Gastroesophageal sphincter (tissue), 4 donors: Measurements from ENCODE around the gene DNAAF1. TPM values are rescaled to one million over a fixed set of nuclear protein-coding genes. Genes with fewer than 3 reads are reported as not detected.

Source experiments
- ATAC-seq: fragments of 150-250 bp; one replicate; pipeline ENCODE4 v1.9.1; 2016; ENCODE audit warnings: mild to moderate bottlenecking, moderate library complexity
- H3K27ac ChIP-seq, 4 donors: fragments of 200-600 bp; sonication (generic) in 3 of 4; 1 replicate in 3 of 4; 2 replicates in 1 of 4; pipeline ENCODE4 v1.5.1; 2016 to 2019
- H3K27me3 ChIP-seq: fragments of 200-600 bp; sonication (generic); one replicate; pipeline ENCODE4 v1.5.1; 2019
- H3K36me3 ChIP-seq, 2 donors: fragments of 200-600 bp; sonication (generic); one replicate each; pipeline ENCODE4 v1.5.1; 2019; ENCODE audit warnings: control low read depth in 1 of 2
- H3K4me1 ChIP-seq, 3 donors: fragments of 200-600 bp; sonication (generic); 1 replicate in 2 of 3; 2 replicates in 1 of 3; pipeline ENCODE4 v1.5.1; 2016 to 2019; ENCODE audit warnings: control low read depth in 2 of 3
- H3K4me3 ChIP-seq, 2 donors: fragments of 200-600 bp; sonication (generic); one replicate each; pipeline ENCODE4 v1.5.1; 2019; ENCODE audit warnings: mild to moderate bottlenecking in 1 of 2, moderate library complexity in 1 of 2
- H3K9me3 ChIP-seq, 3 donors: fragments of 200-600 bp; sonication (generic); one replicate each; pipeline ENCODE4 v1.5.1; 2017 to 2019; ENCODE audit warnings: control low read depth in 2 of 3
- CTCF ChIP-seq, 4 experiments: fragments of 200-600 bp in 2 of 4; fragments of 450-650 bp in 2 of 4; sonication (generic) in 1 of 4; IDR thresholded peaks; one replicate each; pipeline ENCODE4 v1.5.1; 2017 to 2019; ENCODE audit warnings: antibody characterized with exemption in 4 of 4, mild to moderate bottlenecking in 2 of 4, moderate library complexity in 2 of 4
- EP300 ChIP-seq: sonication (generic); formaldehyde crosslinking; IDR thresholded peaks from one replicate; pipeline ENCODE4 v1.6.1; 2017; ENCODE audit warnings: antibody characterized with exemption, mild to moderate bottlenecking
- POLR2A ChIP-seq, 2 donors: fragments of 450-650 bp; IDR thresholded peaks; one replicate each; pipeline ENCODE4 v1.6.1; 2017; ENCODE audit warnings: antibody characterized with exemption in 2 of 2, mild to moderate bottlenecking in 2 of 2, moderate library complexity in 1 of 2
- POLR2AphosphoS5 ChIP-seq: sonication (generic); formaldehyde crosslinking; IDR thresholded peaks from one replicate; pipeline ENCODE4 v1.6.1; 2017; ENCODE audit warnings: antibody characterized with exemption
- WGBS, 2 donors: methylation state at CpG; one replicate each; pipeline ENCODE4 v1.1.5; 2018; ENCODE audit warnings: low coverage in 1 of 2; 5-methylcytosine and 5-hydroxymethylcytosine counted together
- total RNA-seq, 4 donors: library from RNA; depleted of rRNA; stranded (reverse); fragments of >200 nt; gene quantifications; one replicate each; pipeline ENCODE4 v1.1.0, GENCODE V29; 2016

The DNAAF1 gene
- total RNA-seq, 4 donors from 2014 or later = 0.27 TPM; not detected in 3

- Histone ChIP-seq H3K4me3 (no peak overlapping the region), H3K27ac (no peak overlapping the region), H3K36me3 (no peaks in the 10 kb centered on the region), H3K27me3 (peaks cover 30% of the 10 kb centered on the region), H3K9me3 (no peaks in the 10 kb centered on the region), H3K4me1 (no peaks in the 10 kb centered on the region)
- no peak for TF ChIP-seq POLR2AphosphoS5
- TF ChIP-seq POLR2A (IDR thresholded peaks at IDR 0.05) = no peak
- no peak for TF ChIP-seq EP300
- no peak for TF ChIP-seq CTCF (IDR thresholded peaks at IDR 0.05)
- WGBS, 2 donors = 65 to 90% methylated on average over 3 to 5 of the region's 8 CpGs
- no peak for ATAC-seq
Observed at GRCh38 chr16:84153660-84154214, 8.6 kb downstream of the DNAAF1 start.

GRCh38 chr16:84155226-84155625 lies 10.1 kb downstream of the DNAAF1 start:
- ATAC-seq = no peak
- 87% methylated on average over 2 of the region's 4 CpGs; no CpG with 5 or more reads in 1 of the 2 donors for WGBS, 2 donors
- Histone ChIP-seq H3K9me3 (no peaks in the 10 kb centered on the region), H3K4me1 (no peaks in the 10 kb centered on the region), H3K36me3 (no peaks in the 10 kb centered on the region), H3K27ac (no peak overlapping the region), H3K27me3 (peaks cover 33% of the 10 kb centered on the region), H3K4me3 (no peak overlapping the region)
- TF ChIP-seq EP300 = no peak
- no peak for TF ChIP-seq CTCF (IDR thresholded peaks at IDR 0.05)
- no peak for TF ChIP-seq POLR2A (IDR thresholded peaks at IDR 0.05)
- no peak for TF ChIP-seq POLR2AphosphoS5

GRCh38 chr16:84155771-84156170 lies 10.7 kb downstream of the DNAAF1 start:
- Histone ChIP-seq H3K4me1 (no peaks in the 10 kb centered on the region), H3K36me3 (no peaks in the 10 kb centered on the region), H3K4me3 (no peak overlapping the region), H3K27ac (no peak overlapping the region), H3K9me3 (no peaks in the 10 kb centered on the region), H3K27me3 (peaks cover 35% of the 10 kb centered on the region)
- no peak for TF ChIP-seq EP300
- TF ChIP-seq CTCF (IDR thresholded peaks at IDR 0.05) = no peak
- no peak for TF ChIP-seq POLR2A (IDR thresholded peaks at IDR 0.05)
- TF ChIP-seq POLR2AphosphoS5 = no peak
- WGBS, 2 donors = 83 to 89% methylated on average over 4 to 5 of the region's 6 CpGs
- ATAC-seq = no peak

GRCh38 chr16:84156342-84156784 lies 11.3 kb downstream of the DNAAF1 start:
- Histone ChIP-seq H3K27ac (no peak overlapping the region), H3K4me1 (no peaks in the 10 kb centered on the region), H3K9me3 (no peaks in the 10 kb centered on the region), H3K4me3 (no peak overlapping the region), H3K27me3 (peaks cover 35% of the 10 kb centered on the region), H3K36me3 (no peaks in the 10 kb centered on the region)
- TF ChIP-seq POLR2AphosphoS5 (no peak), POLR2A (IDR thresholded peaks at IDR 0.05) (no peak), CTCF (IDR thresholded peaks at IDR 0.05) (no peak), EP300 (no peak)
- WGBS, 2 donors = 47 to 72% methylated on average over 4 to 5 of the region's 5 CpGs
- ATAC-seq = no peak

GRCh38 chr16:84159007-84159406 lies 13.9 kb downstream of the DNAAF1 start:
- Histone ChIP-seq H3K27me3 (peaks cover 37% of the 10 kb centered on the region), H3K4me1 (no peaks in the 10 kb centered on the region), H3K36me3 (no peaks in the 10 kb centered on the region), H3K4me3 (no peak overlapping the region), H3K9me3 (no peaks in the 10 kb centered on the region), H3K27ac (no peak overlapping the region)
- WGBS, 2 donors = 6 to 26% methylated on average over 7 to 9 of the region's 9 CpGs
- ATAC-seq = no peak
- TF ChIP-seq CTCF (IDR thresholded peaks at IDR 0.05) = no peak
- no peak for TF ChIP-seq POLR2AphosphoS5
- TF ChIP-seq POLR2A (IDR thresholded peaks at IDR 0.05) = no peak
- no peak for TF ChIP-seq EP300
